ENCODE measurements around the gene SAT1.

The SAT1 gene

DNA sequence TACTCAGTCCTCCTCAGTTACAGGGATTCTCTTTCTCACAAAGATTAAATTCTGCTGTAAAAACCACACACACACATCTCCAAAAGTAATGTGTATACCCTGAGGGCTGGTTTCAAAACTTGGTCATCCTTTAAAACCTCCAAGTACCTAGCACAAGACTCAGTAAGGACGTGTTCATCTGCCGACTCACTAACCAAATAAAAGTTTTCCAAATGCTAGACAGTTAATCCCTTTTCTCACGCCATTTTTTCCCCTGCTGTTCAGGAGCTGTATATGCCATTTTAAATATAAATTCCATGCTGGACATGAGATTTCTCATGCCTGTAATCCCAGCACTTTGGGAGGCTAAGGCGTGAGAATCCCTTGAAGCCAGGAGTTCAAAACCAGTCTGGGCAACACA, 3.9 kb upstream of the SAT1 start:
- no peak for DNase-seq

DNA sequence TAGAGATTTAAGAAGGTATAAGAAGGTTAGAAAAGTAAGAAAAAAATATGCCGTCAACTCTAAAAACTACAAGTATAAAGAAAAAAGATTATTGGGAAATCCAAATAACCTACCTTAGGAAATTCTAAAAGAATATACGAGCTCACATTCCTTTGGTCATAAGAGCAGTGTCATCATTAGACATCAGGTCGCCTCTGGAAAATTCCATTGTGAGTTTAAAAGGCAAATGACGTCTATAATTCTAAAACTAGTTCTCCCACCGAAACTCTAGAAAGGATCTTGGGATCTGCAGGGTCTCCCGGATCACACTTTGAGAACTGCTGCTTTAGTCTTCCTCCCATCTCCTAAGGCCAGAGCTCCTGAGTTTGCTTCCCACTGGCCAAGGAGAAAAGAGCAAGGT, 518 bp upstream of the SAT1 start:
- no peak for DNase-seq

DNA sequence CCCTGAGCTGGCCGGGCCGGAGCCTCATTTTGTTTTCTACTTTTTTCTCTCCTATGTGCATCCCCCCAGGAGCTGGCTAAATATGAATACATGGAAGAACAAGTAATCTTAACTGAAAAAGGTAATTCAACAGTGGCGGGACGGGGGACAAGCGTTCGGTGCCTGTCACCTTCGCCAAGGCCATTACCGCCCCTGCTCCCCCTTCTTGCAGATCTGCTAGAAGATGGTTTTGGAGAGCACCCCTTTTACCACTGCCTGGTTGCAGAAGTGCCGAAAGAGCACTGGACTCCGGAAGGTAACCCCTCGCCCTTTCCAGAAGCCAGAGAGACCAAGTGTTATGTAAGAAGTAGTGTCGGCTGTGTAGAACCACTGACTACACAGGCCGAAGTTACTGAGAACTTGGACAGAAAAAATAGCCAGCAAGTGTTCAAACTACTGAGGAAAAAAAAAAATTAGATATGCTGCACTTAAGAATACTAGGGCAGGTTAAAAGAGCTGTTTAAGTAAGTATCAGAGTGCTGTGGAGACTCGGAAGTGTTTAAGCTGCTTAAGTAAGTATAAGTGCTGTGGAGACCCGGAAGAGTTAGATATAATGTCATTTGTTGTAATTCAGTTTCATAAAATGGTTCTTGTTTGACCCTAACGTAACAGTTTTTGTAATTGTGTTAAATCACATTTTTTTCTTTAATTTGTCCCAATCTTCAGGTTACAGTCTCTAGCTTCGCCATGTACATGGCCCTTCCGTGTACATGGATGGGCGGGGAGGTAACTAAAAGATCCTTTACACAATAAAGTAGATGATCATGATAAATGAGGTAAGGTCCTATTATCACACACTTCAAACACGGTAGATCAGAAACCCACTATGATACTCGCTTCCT, 856 bp downstream of the SAT1 start:
- DNase-seq, result no peak

DNA sequence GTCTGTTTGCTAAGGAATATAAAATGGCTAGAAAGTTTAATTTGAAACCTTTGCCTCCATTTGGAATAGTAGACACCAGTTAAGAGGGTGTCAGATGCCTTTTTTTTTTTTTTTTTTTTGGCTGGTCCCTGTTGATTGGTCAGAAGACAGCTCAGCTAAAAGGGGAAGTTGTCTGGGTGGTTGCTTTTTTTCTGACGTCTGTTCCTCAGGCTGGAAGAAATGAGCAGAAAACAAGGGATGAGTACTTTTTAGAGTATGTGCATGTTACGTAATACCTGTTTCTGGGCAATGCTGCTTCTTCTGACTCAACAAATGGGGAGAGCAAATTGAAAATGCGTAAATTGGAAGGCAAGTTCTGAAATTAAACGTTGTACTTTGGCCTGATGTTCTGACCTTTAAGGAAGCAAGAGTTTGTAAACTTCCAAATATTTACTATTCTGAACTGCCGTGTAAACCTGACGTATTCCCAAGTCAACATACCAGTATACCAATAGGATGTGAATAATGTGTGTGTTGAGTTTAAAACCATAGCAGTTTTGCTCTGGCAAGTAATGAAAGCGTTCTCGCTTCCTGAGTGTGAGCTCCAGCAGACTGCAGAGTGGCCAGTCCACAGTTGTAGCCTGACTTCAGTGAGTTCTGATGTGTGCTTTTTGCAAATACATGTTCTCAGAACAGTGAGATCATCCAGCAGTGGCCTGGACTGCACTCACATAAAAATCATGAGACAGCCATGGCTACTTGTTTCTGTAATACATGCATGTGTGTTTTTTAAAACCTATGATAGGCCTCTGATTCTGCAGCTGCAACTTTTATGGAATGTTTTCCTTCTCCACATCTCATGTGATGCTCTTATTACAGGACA, 1.7 kb downstream of the SAT1 start:
- DNase-seq, result no peak

DNA sequence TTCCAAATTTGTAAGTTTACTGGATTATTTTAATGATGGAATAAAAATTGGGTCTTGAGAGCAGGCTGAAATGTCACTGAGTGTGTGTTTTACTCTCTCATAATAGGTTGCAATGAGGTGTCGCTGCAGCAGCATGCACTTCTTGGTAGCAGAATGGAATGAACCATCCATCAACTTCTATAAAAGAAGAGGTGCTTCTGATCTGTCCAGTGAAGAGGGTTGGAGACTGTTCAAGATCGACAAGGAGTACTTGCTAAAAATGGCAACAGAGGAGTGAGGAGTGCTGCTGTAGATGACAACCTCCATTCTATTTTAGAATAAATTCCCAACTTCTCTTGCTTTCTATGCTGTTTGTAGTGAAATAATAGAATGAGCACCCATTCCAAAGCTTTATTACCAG, 2.6 kb downstream of the SAT1 start:
- no peak for DNase-seq

DNA sequence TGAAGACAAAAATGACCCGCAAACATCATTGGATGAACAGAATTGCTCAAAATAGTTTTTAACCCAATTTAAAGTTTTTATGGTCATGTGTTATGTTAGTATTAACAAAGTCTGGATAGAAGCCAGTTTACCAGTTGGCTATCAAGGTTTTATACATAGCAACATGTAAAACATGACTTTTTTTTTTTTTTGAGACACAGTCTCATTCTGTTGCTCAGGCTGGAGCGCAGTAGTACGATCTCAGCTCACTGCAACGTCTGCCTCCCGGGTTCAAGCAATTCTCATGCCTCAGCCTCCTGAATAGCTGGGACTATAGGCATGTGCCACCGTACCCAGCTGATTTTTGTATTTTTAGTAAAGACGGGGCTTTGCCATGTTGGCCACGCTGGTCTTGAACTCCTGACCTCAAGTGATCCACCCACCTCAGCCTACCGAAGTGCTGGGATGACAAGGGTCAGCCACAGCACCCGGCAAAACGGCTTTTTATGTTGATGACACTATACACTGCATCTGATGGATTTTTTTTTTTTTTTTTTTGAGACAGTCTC, 3.4 kb downstream of the SAT1 start:
- DNase-seq, result no peak

DNA sequence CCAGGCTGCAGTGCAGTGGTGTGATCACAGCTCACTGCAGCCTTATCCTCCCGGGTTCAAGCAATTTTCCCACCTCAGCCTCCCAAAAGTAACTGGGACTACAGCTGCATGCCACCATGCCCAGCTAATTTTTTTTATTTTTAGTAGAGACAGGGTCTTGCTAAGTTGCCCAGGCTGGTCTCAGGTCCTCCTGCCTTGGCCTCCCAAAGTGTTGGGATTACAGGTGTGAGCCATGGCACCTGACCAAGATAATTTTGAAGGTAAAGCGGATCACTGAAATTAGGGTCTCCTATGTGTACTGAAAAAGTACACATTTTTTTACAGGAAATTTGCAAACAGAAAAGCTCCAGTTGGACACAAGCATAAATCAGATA, 4.8 kb downstream of the SAT1 start:
- no peak for DNase-seq

DNA sequence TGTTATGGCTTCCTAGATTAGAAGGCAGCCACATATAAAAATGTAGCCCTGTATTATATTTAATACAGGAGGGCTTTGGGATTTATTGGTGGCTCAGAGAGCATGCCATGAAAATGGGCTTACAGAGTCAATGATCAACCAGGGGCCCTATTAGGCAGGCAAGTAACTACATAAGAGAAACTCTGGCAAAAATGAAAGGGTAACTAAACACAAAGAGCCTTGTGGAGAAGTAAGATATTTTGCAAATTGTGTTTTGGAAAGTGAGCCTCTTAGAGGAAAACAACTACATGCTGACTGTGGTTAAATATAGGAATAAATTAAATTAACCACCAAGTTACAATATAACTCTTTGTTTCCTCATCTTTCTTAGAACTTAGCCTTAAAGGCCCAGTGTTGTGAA, 5.5 kb downstream of the SAT1 start:
- DNase-seq, result no peak

DNA sequence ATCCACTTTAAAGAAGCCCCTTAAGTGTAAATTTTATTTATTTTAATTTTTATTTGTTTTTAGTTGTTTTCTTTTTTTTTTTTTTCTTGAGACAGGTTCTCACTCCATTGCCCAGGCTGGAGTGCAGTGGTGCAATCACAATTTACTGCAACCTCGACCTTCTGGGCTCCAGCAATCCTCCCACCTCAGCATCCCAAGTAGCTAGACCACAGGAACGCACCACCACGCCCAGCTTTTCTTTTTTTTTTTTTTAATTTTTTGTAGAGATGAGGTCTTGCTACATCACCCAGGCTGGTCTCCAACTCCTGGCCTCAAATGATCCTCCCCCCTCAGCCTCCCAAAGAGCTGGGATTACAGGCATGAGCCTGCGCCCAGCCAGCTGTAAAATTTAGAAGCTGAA, 6.0 kb downstream of the SAT1 start:
- DNase-seq, result no peak

DNA sequence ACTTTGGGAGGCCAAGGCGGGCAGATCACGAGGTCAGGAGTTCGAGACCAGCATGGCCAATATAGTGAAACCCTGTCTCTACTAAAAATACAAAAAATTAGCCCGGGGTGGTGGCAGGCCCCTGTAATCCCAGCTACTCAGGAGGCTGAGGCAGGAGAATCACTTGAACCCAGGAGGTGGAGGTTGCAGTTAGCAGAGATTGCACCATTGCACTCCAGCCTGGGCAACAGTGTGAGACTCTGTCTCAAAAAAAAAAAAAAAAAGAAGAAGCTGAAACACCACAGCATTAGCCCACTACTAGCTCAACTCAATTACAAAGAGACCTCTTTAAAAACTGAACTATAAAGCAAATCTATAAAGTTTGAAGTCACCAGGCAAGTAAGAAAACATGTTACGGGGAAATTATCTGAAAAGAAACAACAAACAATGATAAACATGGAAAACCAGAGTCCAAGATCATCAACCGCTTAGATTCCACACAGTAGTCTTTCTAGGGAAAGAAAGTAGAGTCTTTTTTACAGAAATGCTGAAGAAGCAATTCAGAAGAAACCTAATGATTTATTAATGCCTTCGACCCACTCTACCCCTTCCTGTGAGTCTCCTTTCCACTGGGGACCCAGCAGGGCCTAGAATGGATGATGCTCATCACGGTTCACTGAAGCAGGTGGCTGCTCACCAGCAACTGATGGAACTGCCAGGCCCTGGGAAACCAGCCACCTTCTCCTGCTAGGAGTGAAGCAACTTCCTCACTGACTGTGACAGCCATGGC, 6.6 kb downstream of the SAT1 start:
- no peak for DNase-seq

DNA sequence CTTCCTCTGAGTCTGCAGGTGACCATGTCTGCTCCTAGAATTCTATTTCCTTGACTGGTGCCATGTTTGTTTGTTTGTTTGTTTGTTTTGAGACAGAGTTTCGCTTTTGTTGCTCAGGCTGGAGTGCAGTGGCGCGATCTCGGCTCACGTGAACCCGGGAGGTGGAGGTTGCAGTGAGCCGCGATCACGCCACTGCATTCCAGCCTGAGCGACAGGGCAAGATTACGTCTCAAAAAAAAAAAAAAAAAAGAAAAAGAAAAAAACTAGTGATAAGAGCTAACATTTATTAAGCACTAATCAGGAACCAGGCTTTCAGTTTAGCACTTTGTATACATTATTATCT, 7.2 kb downstream of the SAT1 start:
- no peak for DNase-seq

DNA sequence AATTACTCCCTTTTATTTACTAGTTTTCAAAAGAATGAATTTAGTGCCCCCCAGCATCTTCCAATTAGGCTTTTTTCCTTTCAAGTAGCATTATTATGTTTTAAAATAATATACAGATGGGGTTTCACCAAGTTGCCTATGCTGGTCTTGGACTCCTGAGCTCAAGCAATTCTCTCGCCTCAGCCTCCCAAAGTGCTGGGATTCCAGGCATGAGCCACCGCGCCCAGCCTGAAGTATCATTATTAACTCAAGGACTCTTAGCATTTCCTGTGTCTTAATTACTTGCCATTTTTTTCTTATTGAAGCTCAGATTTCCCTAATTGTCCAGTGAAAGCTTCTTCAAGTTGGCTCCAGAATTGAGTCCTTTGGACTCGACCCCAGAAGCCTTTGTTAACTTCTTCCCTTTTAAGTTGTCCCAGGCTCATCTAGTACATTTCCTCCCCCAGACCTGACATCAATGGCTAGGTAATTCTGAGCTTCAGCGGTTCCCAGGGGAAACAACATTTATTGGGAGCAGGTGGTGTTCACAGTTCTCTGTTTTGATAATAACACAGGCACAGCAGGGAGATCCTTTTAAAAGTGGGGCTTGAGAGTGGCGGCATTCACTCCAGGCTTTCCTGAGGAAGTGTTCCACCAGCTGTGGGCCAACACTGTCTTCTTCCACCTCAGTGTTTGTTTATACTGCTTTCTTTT, 10.0 kb downstream of the SAT1 start:
- peak; percentile 27 to 66 for DNase-seq

DNA sequence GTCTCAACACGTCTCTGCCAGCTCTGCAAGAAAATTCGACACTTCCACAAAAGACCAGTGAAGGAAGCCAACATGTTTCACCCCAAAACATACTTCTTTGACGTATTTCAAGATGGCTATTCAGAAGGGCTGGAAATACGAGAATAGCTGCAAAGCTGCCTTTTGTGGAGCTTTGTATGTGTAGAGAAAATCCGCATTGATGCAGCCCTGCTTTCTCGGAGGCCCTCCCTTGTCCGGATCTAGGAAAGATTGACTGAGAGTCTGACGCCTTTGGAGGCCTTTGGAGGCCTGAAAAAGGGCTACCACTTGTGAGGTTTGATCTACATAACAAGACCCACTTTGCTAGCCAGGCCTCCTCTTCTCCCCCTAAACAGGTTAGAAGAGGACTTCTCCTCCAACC, 12.2 kb downstream of the SAT1 start:
- no peak for DNase-seq

DNA sequence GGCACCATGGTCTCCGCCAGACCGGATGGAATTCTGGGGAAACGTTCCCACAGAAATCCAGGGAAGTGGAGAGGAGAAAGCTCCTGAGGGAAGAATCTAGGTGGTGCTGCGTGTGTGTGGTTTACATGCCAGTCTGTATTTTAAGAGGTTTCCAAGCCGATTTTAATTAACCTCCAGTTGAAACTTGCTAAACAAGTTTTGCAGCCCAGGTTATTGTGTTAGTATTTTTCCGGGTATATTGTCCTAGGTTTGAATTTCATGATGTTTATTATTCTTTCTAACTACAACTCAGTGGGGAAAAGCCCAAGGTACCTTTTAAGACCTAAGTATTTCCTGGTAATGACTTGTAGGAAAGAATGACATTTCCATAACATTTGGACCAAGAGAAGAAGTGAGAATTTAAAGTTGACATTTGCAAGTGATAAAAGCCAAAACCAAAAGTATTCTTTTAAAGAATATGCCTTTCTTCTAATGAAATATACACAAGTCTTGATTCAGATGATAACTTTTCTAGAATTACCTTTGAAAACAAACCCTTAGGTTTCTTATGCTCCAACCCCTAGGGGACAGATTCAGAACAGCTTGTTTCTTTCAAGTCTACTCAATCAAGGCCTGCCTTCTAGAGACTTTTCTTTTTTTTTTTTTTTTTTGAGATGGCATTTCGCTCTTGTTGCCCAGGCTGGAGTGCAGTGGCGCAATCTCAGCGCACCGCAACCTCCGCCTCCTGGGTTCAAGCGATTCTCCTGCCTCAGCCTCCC, 14.6 kb downstream of the SAT1 start:
- DNase-seq, result no peak

DNA sequence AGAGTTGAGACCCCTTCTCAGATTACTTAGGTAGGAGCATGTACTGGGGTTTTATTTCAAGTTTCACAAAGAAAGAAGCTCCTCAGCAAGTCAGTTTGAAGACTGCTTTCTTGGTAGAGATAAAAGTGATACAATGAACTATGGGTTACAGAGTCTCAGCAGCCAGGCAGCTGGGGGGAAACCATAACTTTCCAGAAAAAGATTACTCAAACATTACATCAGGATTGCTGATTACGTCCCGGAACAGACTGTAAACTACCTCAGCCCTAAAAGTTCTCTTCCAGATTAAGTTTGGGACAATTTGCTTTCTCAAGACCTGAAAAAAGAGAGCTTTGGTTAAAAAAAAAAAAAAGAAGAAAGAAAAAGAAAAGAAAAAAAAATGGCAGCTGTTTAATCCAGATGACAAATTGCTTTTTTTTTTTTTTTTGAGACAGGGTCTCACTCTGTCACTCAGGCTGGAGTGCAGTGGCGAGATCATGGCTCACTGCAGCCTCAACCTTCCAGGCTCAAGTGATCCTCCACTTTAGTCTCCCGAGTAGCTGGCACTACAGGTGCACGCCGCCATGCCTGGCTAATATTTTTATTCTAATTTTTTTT, 16.6 kb downstream of the SAT1 start:
- DNase-seq, result no peak

DNA sequence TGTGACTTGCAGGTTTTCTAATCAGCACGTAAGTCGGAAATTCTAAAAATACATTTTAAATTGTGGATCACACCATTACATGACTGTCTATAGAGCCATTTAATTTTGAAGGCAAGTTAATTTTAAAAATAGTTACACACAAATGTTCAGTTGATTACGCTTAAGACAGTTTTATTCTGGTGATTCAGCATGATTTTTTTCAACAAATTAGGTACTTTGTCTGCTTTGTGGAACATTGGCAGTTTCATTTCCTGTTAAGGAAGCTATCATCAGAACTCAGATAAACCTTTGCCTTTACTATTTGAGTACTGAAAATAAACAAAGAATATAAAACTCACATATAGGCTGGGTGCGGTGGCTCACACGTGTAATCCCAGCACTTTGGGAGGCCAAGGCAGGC, 19.5 kb downstream of the SAT1 start:
- no peak for DNase-seq

DNA sequence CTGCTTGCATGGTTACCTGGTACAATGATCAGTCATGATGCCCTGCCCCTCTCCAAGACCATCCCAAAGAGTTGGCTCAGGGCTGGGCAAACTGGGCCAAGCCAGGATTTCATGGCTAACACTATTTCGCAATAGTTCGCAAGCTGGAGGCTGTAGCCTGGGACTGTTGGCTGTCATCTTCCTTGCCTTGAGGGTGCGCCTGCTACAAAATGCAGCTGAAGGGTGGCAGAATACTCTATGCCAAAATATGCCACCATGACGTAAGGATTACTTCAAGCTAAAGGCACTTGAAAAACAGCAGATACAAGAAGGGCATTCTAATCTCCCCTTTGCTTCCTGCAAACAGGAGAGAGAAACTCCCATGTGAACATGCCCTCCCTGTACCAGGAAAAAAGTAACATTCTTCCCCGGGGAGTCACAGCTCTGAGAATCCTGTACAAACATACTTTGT, 21.0 kb downstream of the SAT1 start:
- DNase-seq, result no peak

DNA sequence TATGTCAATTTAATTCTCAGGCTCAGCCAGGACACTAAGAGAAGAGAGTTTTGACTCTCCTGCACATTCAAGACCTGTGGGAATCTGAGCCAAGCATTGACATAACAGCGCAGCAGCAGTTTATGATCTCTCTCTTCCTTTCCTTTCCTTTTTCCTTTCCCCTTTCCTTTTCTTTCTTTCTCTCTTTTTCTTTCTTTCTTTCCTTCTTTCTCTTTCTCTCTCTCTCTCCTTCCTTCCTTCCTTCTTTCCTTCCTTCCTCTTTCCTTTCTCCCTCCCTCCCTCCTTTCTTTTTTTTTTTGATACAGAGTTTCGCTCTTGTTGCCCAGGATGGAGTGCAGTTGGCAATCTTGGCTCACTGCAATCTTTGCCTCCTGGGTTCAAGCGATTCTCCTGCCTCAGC, 21.6 kb downstream of the SAT1 start:
- DNase-seq, result no peak

DNA sequence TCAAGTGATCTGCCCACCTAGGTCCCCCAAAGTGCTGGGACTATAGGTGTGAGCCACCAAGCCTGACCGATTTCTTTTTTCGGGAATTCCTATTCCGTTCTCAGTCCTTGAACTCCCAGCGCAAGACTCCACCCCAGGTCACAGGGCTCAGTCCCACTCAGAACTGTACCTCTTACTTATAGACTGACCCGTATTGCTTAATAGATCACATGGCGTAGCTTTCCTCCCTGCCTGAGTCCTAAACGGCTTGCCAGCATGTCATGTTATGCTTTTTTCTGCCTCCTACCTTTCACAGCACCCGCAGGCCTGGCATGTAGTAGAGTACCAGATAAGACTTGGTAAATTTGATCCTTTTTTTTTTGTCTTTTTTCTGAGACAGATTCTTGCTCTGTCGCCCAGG, 22.4 kb downstream of the SAT1 start:
- no peak for DNase-seq

DNA sequence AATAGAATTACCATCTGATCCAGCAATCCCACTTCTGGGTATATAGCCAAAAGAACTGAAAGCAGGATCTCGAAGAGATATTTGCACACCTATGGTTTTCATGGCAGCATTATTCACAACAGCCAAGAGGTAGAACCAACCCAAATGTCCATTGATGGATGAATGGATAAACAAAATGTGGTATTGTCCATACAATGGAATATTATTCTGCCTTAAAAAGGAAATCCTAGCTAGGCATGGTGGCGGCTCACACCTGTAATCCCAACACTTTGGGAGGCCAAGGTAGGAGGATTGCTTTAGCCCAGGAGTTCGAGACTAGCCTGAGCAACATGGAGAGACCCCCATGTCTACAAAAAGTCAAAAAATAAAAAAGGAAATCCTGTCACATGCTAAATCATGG, 27.3 kb downstream of the SAT1 start:
- no peak for DNase-seq

DNA sequence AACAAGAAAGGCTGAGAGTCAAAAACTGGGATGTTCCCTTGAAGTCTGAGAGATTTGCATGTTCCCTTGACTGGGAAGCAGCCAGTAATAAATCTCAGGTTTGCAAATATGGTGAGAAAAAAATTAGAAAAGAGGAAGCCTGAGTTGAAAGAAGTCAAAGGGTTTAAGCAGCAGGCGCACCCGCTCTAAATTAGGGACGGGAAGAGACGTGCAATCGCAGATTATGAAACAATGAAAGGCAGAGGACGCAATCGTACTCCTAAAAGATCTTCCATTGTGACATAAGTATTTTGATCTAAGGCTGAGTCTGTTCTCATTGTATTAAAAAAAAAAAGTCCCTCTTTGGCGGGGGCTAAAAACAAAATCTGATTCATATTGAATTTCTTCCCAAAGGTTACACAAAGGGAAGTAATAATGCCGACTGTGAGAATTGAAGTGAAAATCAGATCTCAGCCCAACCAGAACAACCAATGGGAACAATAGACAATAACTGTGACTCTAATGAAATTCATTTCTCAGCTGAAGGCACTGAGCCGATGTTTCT, 28.2 kb downstream of the SAT1 start:
- no peak for DNase-seq
